ENCODE results near the gene TMEM201.

The TMEM201 gene

GRCh38 chr1:9653491-9654050, 64.9 kb downstream of the TMEM201 start:
- DNase-seq (ENCODE audit: low read depth in 3 of 3): no peak

GRCh38 chr1:9654051-9654833, 65.5 kb downstream of the TMEM201 start:
- peak in 1 of 3 donors; percentile 27 for DNase-seq (ENCODE audit: low read depth in 3 of 3)

- peak in 1 of 3 donors; percentile 45 for DNase-seq (ENCODE audit: low read depth in 3 of 3)
These were observed 66.4 kb downstream of the TMEM201 start for GRCh38 chr1:9654834-9655723.

- no peak for DNase-seq (ENCODE audit: low read depth in 3 of 3)
These were observed 67.1 kb downstream of the TMEM201 start for GRCh38 chr1:9655836-9656235.

GRCh38 chr1:9657521-9658032, 68.9 kb downstream of the TMEM201 start:
- DNase-seq (ENCODE audit: low read depth in 3 of 3): no peak

- no peak for DNase-seq (ENCODE audit: low read depth in 3 of 3)
These were observed 69.5 kb downstream of the TMEM201 start for GRCh38 chr1:9658199-9658598.

GRCh38 chr1:9659328-9659727, 70.6 kb downstream of the TMEM201 start:
- no peak for DNase-seq (ENCODE audit: low read depth in 3 of 3)

- no peak for DNase-seq (ENCODE audit: low read depth in 3 of 3)
These were observed 74.5 kb downstream of the TMEM201 start for GRCh38 chr1:9663257-9663656.

All from stimulated activated CD4-positive, alpha-beta T cell treated with anti-CD3 and anti-CD28 coated beads, TNF-alpha, amount 100 ng/mL, for 48 hours (primary cell).